NCI-H1105 (cell line): ENCODE results near the gene NPY4R2.
"Not testable (repeated sequence)": the region's sequence is repeated elsewhere in the genome, so short reads cannot be mapped to it uniquely, and the experiment has no call there.

Source experiments
- DNase-seq: peaks from one replicate; lab custom pipeline; 2025; lab: John Stamatoyannopoulos, UW

NPY4R2 gene

GRCh38 chr10:47918475-47918874, at the start of gene NPY4R2:
Gene NPY4R2, plus strand, starts transcription at chr10:47918662. Its CDS starts 3,326 bp downstream, at chr10:47921988.
- DNase-seq, result not testable (repeated sequence)

DNA sequence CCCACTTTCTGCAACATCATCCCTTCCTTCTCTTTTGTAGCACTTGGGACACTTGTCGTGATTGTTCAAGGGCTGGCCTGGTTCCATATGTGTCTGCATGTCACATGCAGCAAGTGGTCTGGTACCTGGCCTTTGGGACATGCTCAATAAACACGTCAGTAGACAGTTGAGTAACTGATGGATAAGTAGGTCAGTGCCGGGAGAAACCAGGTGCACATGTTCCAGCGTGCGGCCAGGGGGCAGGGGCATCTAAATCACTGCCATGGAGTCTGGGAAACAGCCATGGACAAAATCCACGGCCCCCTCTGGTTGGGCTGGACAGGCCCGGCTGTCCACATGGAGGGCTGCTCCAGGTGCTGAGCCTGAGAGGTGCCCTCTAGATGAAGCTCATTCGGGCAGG, 47.6 kb upstream of the NPY4R2 start:
- DNase-seq, result not testable (repeated sequence)

DNA sequence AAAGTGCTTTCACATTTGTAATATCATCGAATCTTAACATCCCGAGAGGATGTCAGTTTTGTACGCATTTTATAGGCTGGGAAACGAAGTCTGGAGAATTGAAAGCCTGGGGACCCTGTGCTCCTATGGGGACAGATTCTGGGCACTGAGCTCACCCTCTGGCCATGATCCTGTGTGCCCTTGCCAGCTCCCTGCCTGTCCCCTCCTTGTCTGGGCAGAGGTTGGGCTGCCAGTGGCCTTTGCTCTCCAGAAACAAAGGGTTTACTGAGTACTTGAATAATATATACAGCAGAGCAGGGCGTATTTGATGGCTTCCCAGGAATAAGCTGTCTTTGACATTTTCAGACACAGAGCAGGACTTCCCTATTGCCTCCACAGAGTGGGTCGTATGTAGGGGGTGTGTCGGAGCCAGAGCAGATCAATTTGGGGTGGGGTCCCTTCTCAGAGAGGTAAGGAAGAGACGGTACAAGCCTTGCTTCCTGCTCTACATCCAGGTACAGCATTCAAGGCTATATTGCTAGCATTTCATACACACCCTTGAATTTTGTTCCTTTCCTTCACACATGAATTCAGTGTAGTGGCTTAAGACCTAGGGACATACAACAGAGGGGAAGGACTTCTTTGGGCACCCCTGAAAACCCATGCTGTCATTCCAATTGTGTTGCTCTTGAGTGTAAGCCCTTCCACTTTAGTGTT, 46.8 kb upstream of the NPY4R2 start:
- not testable (repeated sequence) for DNase-seq

DNA sequence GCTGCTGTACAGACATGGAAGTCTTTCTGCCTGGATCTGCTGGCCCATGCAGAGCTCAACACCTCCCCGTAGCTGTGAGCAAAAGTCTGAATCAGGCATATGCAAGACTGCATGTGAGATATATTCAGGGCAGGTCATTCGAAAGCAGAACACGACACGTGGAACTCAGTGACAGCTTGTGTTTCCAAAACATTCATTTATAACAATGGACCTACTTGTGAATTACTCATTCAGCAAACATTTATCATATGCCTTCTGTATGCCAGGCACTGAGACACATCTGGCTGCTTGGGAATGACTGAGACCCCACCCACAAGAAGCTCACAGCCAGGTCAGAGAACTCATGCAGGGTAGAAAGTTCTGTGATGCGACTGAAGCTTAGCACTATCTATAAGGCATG, 46.2 kb upstream of the NPY4R2 start:
- not testable (repeated sequence) for DNase-seq

- DNase-seq, result not testable (repeated sequence)
Measured at GRCh38 chr10:47884239-47884638, 34.2 kb upstream of the NPY4R2 start.

DNA sequence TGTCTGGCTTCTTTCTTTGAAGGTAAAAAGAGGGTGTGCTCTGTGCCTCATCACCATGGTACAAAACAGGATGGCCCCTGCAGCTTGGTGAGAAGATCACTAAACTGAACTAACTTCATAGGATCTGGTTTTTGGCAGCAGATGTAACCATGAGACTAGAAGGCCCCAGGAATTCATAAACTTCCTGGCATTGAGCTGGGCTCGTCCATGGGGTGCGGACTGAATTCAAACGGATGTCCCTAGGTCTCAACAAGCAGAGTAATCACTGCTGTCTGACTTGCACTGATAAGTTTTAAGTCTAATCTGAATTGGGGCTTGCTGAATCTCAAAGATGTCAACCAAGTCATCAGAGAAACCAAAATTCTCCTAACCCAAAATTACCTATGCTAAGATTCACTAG, 33.5 kb upstream of the NPY4R2 start:
- DNase-seq, result not testable (repeated sequence)

DNA sequence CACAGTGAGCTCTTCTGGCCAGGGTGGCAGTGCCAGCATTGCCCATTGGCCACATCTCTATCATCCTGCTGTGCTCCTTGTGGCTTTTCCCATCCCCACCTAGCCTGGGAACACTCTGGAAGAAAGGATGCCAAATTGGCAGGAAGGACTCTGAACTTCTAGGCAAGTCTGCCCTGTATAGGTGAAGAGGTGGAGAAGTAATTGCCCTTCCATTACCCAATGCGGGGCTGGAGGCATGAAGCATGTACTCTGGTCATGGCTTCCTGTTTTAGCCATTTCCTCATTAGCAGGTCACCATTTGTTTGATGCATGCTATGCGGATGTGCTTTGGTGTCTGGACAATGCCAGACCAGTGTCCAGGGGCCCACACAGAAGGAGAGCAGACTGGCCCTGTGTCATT, 32.1 kb upstream of the NPY4R2 start:
- not testable (repeated sequence) for DNase-seq

DNA sequence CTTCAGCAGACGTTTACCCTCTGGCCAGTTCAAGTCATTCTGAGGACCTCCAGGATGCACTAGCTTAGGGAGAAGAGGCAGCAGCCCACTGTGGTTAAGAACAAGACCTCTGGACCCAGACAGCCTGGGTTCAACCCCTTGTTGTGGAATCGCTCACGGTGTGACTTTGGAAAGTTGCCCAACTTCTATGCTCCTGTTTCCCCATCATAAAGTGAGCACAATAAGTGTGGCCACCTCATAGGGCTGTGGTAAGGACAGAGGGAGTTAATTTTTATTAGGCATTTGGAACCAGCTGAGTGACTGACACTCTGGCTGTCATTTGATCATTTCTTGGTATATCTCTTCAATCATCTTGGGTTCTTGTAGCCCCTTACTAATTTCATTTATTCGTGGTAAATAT, 31.6 kb upstream of the NPY4R2 start:
- not testable (repeated sequence) for DNase-seq

DNA sequence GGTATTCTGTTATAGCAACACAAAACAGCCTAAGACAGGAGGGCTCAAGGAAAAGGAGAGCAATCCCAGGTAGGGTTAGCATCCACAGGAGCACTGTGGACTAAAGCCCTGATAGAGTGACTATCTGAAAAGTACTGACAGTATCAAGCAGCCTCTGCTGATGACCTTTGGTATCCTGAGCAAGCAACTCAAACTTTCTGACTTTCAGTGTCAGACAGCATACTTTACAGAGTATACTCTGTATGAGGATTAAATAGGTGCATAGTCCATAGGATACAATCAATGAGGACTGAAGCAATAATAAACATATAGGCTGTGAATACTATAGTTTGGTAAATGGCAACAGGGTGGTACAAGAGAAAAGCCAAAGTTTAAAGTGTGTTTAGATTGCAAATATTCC, 27.7 kb upstream of the NPY4R2 start:
- not testable (repeated sequence) for DNase-seq

GRCh38 chr10:47892494-47893261, 25.8 kb upstream of the NPY4R2 start:
- DNase-seq, result not testable (repeated sequence)

DNA sequence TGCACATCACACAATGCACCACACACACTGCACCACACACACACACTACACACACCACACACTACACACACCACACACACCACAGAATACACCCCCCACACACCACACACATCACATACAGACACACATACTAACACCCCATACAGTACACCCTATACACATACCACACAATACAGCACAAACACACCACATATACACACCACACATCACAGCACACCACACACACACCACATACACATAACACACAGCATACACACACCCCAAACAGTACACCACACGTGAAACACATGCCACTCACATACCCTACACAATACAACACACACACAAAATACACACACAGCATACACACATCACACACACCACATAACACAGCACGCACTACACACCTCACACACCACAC, 23.9 kb upstream of the NPY4R2 start:
- not testable (repeated sequence) for DNase-seq

DNA sequence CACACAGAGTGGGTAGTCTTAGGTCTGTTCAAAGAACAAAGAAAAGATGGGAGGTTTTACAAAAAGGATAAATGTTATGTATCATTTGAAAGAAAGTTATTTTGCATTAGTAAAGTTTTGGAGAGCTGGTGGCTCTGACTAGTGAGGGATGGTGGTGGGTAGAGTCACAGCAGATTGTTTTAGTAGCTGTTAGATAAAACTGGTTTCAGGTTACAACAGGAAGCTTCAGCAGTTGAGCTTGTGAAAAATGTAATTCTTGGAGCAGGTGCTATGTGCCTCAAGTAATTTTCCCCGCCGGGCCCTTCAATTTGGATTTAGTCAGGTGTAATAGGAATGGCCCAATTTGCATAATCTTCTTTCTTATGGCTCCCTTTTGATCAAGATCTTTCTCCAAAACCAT, 20.6 kb upstream of the NPY4R2 start:
- not testable (repeated sequence) for DNase-seq

- DNase-seq, result not testable (repeated sequence)
Measured at GRCh38 chr10:47909333-47909732, 9.1 kb upstream of the NPY4R2 start.

DNA sequence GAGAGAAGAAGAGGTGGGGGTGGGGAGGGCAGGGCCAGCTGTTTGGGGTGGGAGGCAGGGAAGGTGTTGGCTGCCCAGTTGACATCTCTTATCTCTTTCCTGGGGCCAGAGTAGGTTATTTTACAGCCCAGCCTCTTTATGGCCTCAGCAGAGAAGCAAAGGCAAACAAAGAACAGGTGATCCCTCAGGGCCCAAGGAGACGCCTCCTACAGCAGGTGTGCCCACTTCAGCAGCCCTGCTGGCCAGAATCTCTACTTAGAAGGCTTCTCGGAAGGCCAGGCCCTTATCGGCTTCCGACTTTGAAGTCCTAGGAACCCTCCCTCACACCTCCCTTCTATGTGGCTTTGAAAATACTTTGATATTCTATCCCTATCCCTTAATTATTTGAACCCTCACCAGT, 8.0 kb upstream of the NPY4R2 start:
- DNase-seq, result not testable (repeated sequence)

GRCh38 chr10:47914052-47914451, 4.4 kb upstream of the NPY4R2 start:
- not testable (repeated sequence) for DNase-seq

DNA sequence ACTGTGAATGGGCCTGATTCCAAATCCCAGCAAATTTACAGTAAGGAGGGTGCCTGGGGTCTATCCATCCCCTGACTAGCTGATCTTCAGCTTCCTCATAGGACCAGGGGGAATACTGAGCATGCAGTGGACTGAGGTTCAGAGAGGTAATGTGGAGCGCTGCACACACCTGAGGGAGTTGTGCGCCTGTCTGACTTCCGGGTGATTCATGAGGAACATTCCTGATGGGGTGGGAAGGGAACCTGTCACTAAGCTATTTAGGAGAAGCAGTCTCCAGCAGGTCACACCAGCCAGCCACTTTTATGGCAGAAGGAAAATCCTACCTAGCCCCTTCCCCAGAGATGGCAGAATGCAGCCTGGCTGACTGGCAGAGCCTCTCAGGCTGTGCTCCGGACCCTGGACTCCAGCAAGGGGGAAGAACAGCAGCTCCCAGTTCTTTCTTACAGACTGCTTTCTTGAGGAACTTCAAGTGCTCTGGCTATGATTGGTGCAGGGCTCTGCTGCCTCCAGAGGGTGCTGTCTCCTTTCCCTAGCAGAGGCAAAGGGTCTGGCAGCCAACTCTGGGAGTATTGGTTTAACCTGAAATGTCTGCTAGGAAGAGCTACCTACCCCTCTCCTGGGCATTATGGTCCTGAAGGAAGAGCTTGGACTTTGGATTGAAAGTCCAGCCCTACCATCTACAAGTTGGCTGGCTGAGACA, 2.5 kb upstream of the NPY4R2 start:
- DNase-seq, result not testable (repeated sequence)

DNA sequence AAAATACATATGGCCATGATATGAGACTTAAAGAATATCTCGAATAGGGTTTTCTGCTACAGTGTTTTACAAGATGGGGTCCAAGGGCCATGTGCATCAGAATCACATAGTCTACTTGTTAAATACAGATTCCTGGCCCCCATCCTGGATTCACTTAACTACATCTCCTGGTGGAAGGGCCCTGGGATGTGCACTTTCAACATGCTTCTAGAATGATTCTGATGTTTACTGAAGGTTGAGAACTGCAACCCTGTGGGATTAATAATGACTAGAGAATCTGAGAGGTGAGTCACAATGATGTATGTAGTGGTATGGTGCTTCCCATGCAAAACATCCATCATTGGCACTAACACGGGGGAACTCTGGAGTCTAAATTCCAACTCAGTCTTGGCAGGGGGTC, 2.1 kb downstream of the NPY4R2 start:
- not testable (repeated sequence) for DNase-seq

GRCh38 chr10:47922503-47922902, 4.0 kb downstream of the NPY4R2 start:
- DNase-seq, result not testable (repeated sequence)

DNA sequence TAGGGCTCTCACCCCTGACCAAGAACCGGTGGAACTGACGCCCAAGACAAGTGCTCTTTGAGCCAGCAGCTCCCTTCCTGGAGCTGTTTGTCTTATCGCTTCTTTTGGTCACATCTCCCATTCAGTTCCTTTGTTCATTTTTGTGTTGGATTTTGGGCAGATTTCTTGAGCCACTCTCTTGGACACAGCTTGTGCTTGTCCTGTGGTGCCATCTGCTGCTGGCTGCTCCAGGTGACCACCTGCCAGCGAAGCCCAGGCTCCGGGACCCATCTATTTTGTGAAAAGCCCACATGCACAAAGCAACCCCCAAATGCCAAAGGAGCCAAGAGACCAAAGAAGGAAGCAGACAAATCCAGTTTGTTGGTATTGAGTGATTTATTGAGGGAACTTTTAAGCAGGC, 6.2 kb downstream of the NPY4R2 start:
- not testable (repeated sequence) for DNase-seq

GRCh38 chr10:47927147-47927916, 8.9 kb downstream of the NPY4R2 start:
- not testable (repeated sequence) for DNase-seq

- not testable (repeated sequence) for DNase-seq
Measured at GRCh38 chr10:47928225-47928624, 9.8 kb downstream of the NPY4R2 start.

- not testable (repeated sequence) for DNase-seq
Measured at GRCh38 chr10:47932824-47933223, 14.4 kb downstream of the NPY4R2 start.
